Stimulated activated CD4-positive, alpha-beta T cell treated with anti-CD3 and anti-CD28 coated beads, Interleukin-2, amount 100 ng/mL, for 4 hours (primary cell): ENCODE measurements around the gene TMC5.
"Not testable (repeated sequence)": the region's sequence is repeated elsewhere in the genome, so short reads cannot be mapped to it uniquely, and the experiment has no call there.

Experiments
- DNase-seq: peaks from one replicate; pipeline ENCODE4 v3.0.0-alpha.2; 2020; ENCODE audit warnings: low read depth

Gene TMC5, protein sequence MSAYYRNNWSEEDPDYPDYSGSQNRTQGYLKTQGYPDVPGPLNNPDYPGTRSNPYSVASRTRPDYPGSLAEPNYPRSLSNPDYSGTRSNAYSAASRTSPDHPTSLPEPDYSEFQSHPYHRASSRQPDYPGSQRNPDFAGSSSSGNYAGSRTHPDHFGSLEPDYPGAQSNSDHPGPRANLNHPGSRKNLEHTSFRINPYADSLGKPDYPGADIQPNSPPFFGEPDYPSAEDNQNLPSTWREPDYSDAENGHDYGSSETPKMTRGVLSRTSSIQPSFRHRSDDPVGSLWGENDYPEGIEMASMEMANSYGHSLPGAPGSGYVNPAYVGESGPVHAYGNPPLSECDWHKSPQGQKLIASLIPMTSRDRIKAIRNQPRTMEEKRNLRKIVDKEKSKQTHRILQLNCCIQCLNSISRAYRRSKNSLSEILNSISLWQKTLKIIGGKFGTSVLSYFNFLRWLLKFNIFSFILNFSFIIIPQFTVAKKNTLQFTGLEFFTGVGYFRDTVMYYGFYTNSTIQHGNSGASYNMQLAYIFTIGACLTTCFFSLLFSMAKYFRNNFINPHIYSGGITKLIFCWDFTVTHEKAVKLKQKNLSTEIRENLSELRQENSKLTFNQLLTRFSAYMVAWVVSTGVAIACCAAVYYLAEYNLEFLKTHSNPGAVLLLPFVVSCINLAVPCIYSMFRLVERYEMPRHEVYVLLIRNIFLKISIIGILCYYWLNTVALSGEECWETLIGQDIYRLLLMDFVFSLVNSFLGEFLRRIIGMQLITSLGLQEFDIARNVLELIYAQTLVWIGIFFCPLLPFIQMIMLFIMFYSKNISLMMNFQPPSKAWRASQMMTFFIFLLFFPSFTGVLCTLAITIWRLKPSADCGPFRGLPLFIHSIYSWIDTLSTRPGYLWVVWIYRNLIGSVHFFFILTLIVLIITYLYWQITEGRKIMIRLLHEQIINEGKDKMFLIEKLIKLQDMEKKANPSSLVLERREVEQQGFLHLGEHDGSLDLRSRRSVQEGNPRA

DNA sequence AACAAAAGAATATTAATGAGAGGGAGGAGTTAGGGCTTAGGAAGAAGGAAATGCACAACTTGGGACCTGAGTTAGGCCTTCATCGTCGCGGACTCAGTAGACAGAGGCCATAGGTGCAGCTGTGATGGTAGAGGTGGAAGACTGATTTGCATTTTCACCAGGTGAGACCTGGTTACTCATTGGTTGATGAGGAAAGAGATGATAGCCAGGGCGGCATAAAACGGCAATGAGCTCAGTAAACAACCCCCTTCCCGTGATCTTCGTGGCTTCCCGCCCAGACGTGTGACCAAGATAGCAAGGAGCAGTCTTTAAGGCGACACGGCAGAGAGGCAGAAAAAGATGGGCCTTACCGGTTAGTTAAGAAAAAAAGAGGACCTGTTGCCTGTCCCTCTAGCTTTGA is at the start of gene TMC5:
Gene TMC5, plus strand, starts transcription at position 244 of the 400 bp plus-strand sequence. CDS start 22,156 bp downstream, outside the sequence.
- no peak for DNase-seq

DNA sequence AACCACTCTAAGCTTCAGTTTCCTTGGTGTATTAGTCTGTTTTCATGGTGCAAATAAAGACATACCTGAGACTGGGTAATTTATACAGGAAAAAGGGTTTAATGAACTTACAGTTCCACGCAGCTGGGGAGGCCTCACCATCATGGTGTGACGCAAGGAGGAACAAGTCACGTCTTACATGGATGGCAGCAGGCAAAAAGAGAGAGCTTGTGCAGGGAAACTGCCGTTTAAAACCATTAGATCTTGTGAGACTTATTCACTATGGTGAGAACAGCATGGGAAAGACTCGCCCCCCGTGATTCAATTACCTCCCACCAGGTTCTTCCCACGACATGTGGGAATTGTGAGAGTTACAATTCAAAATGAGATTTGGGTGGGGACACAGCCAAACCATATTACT is 45.1 kb upstream of the TMC5 start:
- DNase-seq = not testable (repeated sequence)

GRCh38 chr16:19374402-19374801 is 43.3 kb upstream of the TMC5 start:
- DNase-seq = no peak

DNA sequence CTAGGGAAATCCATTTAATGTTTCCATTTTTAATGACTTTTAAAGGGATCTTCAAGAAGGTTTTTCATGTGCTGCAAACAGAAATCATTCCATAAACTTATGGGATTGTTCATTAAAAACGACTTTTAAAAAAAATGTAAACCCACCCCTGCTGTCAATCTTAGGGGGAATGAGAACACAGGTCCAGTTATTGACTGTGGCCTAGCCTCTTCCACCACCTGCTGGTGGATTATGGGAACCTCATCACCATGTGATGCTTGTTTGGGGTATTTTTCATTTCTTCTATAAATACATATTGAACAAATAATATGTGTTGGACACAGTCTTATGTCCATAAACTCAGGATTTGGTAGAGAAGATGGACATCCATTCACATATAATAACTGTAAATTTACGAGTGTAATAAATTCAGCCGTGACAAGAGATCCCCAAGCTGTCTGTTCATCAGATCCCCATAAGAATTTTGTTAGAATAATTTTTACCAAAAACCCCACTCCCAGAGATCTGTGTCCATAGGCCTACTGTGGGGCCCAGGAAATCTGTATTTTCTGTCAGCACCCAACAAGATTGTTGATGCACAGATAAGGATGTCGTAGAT is 42.0 kb upstream of the TMC5 start:
- DNase-seq = no peak

- DNase-seq = no peak
Observed at GRCh38 chr16:19377864-19378263, 39.8 kb upstream of the TMC5 start.

DNA sequence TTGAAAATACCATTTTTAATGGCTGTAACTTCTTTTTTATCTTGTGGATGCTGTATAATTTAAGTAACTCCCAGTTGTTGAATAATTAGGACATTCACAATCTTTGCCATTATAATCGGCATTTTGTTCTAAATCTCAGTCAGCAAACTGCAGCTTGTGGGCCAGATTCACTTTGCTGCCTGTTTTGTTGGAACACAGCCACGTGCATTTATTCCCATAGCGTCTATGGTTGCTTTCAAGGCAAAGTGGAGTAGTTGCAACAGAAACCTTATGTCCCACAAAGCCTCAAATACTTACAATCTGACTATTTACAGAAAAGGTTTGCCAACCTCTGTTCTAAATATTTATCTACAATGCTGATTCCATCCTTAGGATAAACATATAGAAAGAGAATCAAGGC is 39.2 kb upstream of the TMC5 start:
- DNase-seq = no peak

GRCh38 chr16:19379838-19380237 is 37.8 kb upstream of the TMC5 start:
- DNase-seq = no peak

DNA sequence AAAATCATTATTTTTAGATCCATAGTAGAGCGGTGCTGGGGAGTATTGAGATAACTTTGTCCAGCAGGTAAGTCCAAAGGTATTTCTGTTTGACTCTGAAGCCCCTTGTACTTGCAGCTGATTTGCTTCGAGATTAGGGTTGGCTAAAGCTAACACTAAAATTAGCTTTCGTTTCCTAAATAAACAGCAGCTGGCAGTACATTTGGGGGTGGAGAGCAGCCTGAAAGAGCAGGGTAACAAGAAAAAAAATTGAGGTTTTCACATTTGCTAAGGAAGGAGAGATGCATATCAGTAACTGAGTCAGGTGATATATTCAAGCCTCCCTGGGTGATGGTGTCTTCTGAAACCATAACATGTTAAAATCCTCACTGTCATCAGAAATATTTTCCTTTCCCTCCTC is 37.4 kb upstream of the TMC5 start:
- no peak for DNase-seq

DNA sequence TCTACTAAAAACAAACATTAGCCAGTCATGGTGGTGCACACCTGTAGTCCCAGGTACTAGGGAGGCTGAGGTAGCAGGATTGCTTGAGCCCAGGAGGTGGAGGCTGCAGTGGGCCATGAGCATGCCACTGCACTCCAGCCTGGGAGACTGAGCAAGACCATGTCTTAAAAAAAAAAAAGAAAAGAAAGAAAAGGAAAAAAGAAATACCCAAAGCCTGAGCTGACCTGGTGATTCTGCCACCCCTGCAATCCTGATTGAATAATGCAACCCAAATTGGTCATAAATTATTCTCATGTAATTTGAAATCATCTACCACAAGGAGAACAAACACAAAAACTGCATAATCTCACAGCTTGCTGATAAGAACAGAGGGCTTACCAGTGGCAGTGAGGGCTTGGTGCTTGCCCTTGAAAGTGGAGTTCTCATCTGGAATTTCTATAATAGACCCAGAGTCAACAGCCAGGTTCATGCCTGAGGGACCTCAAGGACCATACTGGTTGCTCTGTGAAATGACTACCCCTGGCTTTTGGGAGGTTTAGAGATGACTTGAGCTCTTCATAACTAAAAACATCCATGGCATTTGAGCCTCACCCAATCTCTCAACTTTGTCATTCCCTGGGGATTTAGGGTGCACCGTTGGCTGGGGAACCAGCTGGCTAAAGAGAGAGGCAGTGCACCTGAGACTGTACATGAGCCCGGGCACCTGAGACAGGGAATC is 35.4 kb upstream of the TMC5 start:
- DNase-seq = no peak

- no peak for DNase-seq
Observed at GRCh38 chr16:19382887-19383816, 34.5 kb upstream of the TMC5 start.

DNA sequence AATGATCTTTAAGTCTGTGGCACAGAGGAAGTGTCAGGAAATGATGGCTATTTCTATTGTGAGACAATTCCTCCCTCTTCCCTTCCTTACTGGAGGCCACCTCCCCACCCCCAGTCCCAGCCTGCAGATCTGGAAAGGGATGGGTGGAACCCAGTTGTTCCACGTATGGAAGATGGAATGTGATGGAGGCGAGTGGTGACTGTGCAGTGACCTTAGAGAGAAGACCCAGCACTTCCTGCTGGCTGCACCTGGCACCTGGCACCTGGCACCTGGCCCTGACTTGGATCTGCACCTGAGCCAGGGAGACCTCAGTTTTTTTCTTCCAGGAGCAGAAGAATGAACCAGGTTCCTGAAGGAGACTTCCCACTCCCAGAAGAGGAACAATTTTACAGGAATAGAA is 33.0 kb upstream of the TMC5 start:
- DNase-seq = no peak

- DNase-seq = no peak
Observed at GRCh38 chr16:19386525-19386924, 31.2 kb upstream of the TMC5 start.

DNA sequence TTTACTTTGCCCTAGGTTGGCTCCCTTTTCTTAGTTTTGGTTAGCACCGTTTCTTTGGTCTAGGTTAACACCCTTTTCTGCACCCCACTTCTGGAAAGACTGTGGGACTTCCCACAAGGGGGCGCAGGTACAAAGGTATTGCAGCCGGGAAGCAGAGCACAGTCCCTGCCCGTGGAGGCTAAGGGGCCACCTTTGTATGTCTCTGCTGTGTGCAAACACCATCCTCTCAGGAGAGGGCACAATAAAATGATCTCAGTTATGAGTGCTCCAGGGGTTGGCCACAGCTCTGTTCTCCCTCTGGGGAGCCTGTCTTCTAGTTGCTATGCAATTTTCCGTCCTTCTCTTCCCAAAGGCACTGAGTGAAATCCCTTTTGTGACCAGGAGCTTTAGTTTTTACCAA is 28.4 kb upstream of the TMC5 start:
- DNase-seq = peak; percentile 0

DNA sequence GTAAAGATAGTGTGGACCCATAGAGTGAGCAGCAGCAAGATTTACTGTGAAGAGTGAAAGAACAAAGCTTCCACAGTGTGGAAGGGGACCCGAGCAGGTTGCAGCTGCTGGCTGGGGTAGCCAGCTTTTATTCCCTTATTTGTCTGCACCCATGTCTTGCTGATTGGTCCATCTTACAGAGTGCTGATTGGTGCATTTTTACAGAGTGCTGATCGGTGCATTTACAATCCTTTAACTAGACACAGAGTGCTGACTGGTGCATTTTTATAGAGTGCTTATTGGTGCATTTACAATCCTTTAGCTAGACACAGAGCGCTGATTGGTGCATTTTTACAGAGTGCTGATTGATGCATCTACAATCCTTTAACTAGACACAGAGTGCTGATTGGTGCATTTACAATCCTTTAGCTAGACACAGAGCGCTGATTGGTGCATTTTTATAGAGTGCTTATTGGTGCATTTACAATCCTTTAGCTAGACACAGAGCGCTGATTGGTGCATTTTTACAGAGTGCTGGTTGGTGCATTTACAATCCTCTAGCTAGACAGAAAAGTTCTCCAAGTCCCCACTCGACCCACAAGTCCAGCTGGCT is 26.4 kb upstream of the TMC5 start:
- DNase-seq = not testable (repeated sequence)

DNA sequence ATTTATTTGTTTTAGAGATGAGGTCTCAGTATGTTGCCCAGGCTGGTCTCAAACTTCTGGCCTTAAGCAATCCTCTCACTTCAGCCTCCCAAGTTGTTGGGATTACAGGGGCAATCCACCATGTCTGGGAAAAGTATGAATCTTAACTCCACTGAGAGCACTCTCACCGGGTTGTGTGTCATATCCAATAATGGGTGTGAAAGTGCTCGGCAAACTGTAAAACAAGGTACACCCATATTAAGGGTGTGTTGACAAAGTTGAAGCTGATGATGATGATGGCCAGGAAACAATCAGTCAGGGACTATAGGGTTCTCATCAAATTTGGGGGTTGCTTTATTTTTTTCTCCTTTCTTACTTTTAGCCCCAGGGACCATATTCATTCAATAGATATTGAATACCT is 25.3 kb upstream of the TMC5 start:
- no peak for DNase-seq

DNA sequence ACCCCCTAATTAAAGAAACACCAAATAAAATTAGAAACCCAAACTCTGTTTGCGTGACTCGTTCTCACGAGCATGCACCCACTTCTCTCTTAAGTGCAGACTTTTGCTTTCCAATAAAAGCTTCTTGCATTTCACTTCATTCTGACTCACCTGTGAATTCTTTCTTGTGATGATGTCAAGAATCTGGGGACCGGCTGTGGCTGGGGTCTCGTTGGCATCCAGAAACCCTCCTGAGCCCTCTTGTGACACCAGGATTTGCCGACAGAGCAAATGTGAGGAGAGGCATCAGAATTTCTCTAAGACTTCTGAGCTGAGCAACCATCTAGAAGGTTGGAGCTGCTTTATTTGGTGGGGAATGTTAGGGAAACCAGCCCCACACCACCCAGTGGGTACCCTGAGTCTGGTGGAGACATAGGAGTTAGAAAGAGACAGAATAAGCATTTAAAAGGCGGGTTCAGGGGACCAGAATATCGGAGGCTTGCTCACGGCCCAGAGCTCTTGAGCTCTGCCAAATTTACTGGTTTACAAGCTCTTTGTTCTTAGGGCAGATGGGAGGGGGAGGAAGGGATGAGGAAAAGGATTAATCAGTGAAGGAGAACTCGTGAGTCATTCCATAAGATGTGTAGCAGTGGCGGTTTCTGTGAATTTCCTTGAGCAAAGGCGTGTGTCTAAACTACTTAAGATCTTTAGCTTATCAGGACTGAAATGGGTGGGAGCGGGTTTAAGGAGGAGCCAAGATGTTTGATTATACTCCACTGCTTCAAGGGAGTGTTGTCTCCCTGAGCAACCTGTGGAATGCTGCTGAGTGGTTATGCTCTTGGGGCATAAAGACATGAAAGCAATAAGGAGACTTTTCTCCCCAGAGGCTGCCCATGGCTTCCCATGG is 24.2 kb upstream of the TMC5 start:
- no peak for DNase-seq

- not testable (repeated sequence) for DNase-seq
Observed at GRCh38 chr16:19395646-19396267, 21.9 kb upstream of the TMC5 start.

GRCh38 chr16:19396555-19397011 is 21.1 kb upstream of the TMC5 start:
- no peak for DNase-seq

- not testable (repeated sequence) for DNase-seq
Observed at GRCh38 chr16:19397373-19397772, 20.3 kb upstream of the TMC5 start.
